Neural cell (in vitro differentiated cells): ENCODE data around the gene AGPAT4. TPM values are rescaled to one million over a fixed set of nuclear protein-coding genes. Genes with fewer than 3 reads are reported as not detected.

Source experiments
- H2AFZ ChIP-seq: fragments of 200-600, 300-800 bp; sonication (generic), shearing (Covaris generic); 2 replicates; pipeline ENCODE4 v1.6.0; 2014; ENCODE audit warnings: low read depth, mild to moderate bottlenecking, antibody characterized with exemption, low read length, moderate library complexity
- H3F3A ChIP-seq: fragments of 200-600 bp; shearing (Covaris generic); 2 replicates; pipeline ENCODE4 v1.6.1; 2016; ENCODE audit warnings: mild to moderate bottlenecking, moderate library complexity, mixed read lengths, antibody characterized with exemption, low read length; ENCODE audit not compliant: insufficient read depth, poor library complexity, severe bottlenecking
- H3K27ac ChIP-seq: fragments of 200-600, 300-800 bp; sonication (generic), shearing (Covaris generic); 2 replicates; pipeline ENCODE4 v1.5.1; 2014; ENCODE audit warnings: mild to moderate bottlenecking, low read length, moderate library complexity
- H3K27me3 ChIP-seq: fragments of 300-800, 200-600 bp; sonication (generic), shearing (Covaris generic); 2 replicates; pipeline ENCODE4 v1.6.0; 2014; ENCODE audit warnings: mild to moderate bottlenecking, low read depth, low read length, moderate library complexity; ENCODE audit not compliant: insufficient read depth
- H3K36me3 ChIP-seq: fragments of 300-800, 200-600 bp; sonication (generic), shearing (Covaris generic); 2 replicates; pipeline ENCODE4 v1.5.1; 2014; ENCODE audit warnings: mild to moderate bottlenecking, antibody characterized with exemption, low read length, moderate library complexity; ENCODE audit not compliant: insufficient read depth
- H3K4me2 ChIP-seq: fragments of 300-800, 200-600 bp; sonication (generic), shearing (Covaris generic); 2 replicates; pipeline ENCODE4 v1.6.0; 2014; ENCODE audit warnings: mild to moderate bottlenecking, low read length
- H3K4me3 ChIP-seq: fragments of 300-800, 200-600 bp; sonication (generic), shearing (Covaris generic); 2 replicates; pipeline ENCODE4 v1.5.1; 2014; ENCODE audit warnings: mild to moderate bottlenecking, low read length, moderate library complexity
- H3K79me2 ChIP-seq: fragments of 200-600 bp; shearing (Covaris generic); replicated peaks from 2 replicates; pipeline ENCODE4 v1.6.0; 2014; ENCODE audit warnings: mild to moderate bottlenecking, low read length, moderate library complexity; ENCODE audit not compliant: insufficient read depth
- H3K9ac ChIP-seq: fragments of 300-800, 200-600 bp; sonication (generic), shearing (Covaris generic); 2 replicates; pipeline ENCODE4 v1.6.1; 2016; ENCODE audit warnings: mild to moderate bottlenecking, low read length, mixed read lengths
- H3K9me2 ChIP-seq: fragments of 200-600 bp; shearing (Covaris generic); 2 replicates; pipeline ENCODE4 v1.6.1; 2016; ENCODE audit warnings: mild to moderate bottlenecking, low read length, mixed read lengths; ENCODE audit not compliant: insufficient read depth
- H3K9me3 ChIP-seq: fragments of 200-600, 300-800 bp; sonication (generic), shearing (Covaris generic); 2 replicates; pipeline ENCODE4 v1.6.1; 2016; ENCODE audit warnings: mild to moderate bottlenecking, mixed run types, low read length, moderate library complexity, mixed read lengths
- H4K20me1 ChIP-seq: fragments of 200-600 bp; shearing (Covaris generic); 2 replicates; pipeline ENCODE4 v1.6.1; 2016; ENCODE audit warnings: mild to moderate bottlenecking, mixed run types; ENCODE audit not compliant: insufficient read depth
- EP300 ChIP-seq: fragments of 450-650 bp; conservative IDR thresholded peaks from 2 replicates; pipeline ENCODE4 v1.6.1; 2014; ENCODE audit warnings: antibody characterized with exemption, mild to moderate bottlenecking, moderate library complexity; ENCODE audit not compliant: poor library complexity, severe bottlenecking
- EZH2 ChIP-seq: fragments of 200-600, 300-800 bp; shearing (Covaris generic), sonication (generic); IDR thresholded peaks from 2 replicates; pipeline ENCODE4 v1.6.1; 2014; ENCODE audit warnings: antibody characterized with exemption, low read length, borderline replicate concordance, mild to moderate bottlenecking; ENCODE audit not compliant: insufficient read depth, poor library complexity, severe bottlenecking
- MXI1 ChIP-seq: fragments of 450-650 bp; conservative IDR thresholded peaks from 2 replicates; pipeline ENCODE4 v1.6.1; 2014; ENCODE audit warnings: antibody characterized with exemption, mild to moderate bottlenecking; ENCODE audit not compliant: poor library complexity, severe bottlenecking
- POLR2AphosphoS5 ChIP-seq: IDR thresholded peaks from 2 replicates; pipeline ENCODE4 v1.6.1; 2012
- RAD21 ChIP-seq: fragments of 450-650 bp; conservative IDR thresholded peaks from 2 replicates; pipeline ENCODE4 v1.6.1; 2014; ENCODE audit warnings: antibody characterized with exemption, mild to moderate bottlenecking, moderate library complexity
- REST ChIP-seq: IDR thresholded peaks from 2 replicates; pipeline ENCODE4 v1.6.1; 2012; ENCODE audit warnings: borderline replicate concordance
- SMC3 ChIP-seq: fragments of 450-650 bp; conservative IDR thresholded peaks from 2 replicates; pipeline ENCODE4 v1.6.1; 2014; ENCODE audit warnings: antibody characterized with exemption, mild to moderate bottlenecking, moderate library complexity; ENCODE audit not compliant: poor library complexity
- TAF1 ChIP-seq: IDR thresholded peaks from 2 replicates; pipeline ENCODE4 v1.6.1; 2012; ENCODE audit warnings: low read depth
- polyA plus RNA-seq: library from polyadenylated mRNA; depleted of rRNA; stranded (reverse); fragments of >200 nt; gene quantifications from 2 replicates; pipeline ENCODE4 v1.2.3, GENCODE V29; 2014
- TF ChIP-seq, protein P1 (sequence below): fragments of 450-650 bp; IDR thresholded peaks from 2 replicates; pipeline ENCODE4 v1.5.1; 2014; ENCODE audit warnings: antibody characterized with exemption, mild to moderate bottlenecking, moderate library complexity; ENCODE audit not compliant: poor library complexity, severe bottlenecking

AGPAT4 gene
- polyA plus RNA-seq, 1 donor from 2014 or later = 42.6 TPM

GRCh38 chr6:161271343-161272030 is 2.4 kb downstream of the AGPAT4 start:
- Histone ChIP-seq H4K20me1 (no peaks in the 10 kb centered on the region), H3K4me2 (peak overlapping the region; percentile 75), H3K4me3 (peak overlapping the region; percentile 81), H3K36me3 (no peaks in the 10 kb centered on the region), H3K9me2 (no peaks in the 10 kb centered on the region), H3K27ac (peak overlapping the region; percentile 84), H3K79me2 (peaks cover 85% of the 10 kb centered on the region), H2AFZ (no peak overlapping the region), H3K9ac (peak overlapping the region; percentile 90), H3K9me3 (no peaks in the 10 kb centered on the region), H3F3A (no peaks in the 10 kb centered on the region), H3K27me3 (no peaks in the 10 kb centered on the region)
- TF ChIP-seq MXI1 (peak; percentile 47), REST (no peak), EP300 (no peak)

- Histone ChIP-seq H4K20me1 (no peaks in the 10 kb centered on the region), H3K4me2 (no peak overlapping the region)
These were observed 3.7 kb downstream of the AGPAT4 start for GRCh38 chr6:161270116-161270515.

More at GRCh38 chr6:161270116-161270515, 3.7 kb downstream of the AGPAT4 start:
- Histone ChIP-seq H3K79me2 (peaks cover 93% of the 10 kb centered on the region), H3K36me3 (no peaks in the 10 kb centered on the region), H3K9ac (no peak overlapping the region), H3K9me2 (no peaks in the 10 kb centered on the region), H3F3A (no peaks in the 10 kb centered on the region), H3K4me3 (no peak overlapping the region), H3K27me3 (no peaks in the 10 kb centered on the region), H3K9me3 (no peaks in the 10 kb centered on the region), H2AFZ (no peak overlapping the region), H3K27ac (no peak overlapping the region)
- TF ChIP-seq EZH2 = no peak
- TF ChIP-seq RAD21 = no peak
- no peak for TF ChIP-seq TAF1
- no peak for TF ChIP-seq SMC3
- TF ChIP-seq POLR2AphosphoS5 = no peak
- TF ChIP-seq, protein P1, sequence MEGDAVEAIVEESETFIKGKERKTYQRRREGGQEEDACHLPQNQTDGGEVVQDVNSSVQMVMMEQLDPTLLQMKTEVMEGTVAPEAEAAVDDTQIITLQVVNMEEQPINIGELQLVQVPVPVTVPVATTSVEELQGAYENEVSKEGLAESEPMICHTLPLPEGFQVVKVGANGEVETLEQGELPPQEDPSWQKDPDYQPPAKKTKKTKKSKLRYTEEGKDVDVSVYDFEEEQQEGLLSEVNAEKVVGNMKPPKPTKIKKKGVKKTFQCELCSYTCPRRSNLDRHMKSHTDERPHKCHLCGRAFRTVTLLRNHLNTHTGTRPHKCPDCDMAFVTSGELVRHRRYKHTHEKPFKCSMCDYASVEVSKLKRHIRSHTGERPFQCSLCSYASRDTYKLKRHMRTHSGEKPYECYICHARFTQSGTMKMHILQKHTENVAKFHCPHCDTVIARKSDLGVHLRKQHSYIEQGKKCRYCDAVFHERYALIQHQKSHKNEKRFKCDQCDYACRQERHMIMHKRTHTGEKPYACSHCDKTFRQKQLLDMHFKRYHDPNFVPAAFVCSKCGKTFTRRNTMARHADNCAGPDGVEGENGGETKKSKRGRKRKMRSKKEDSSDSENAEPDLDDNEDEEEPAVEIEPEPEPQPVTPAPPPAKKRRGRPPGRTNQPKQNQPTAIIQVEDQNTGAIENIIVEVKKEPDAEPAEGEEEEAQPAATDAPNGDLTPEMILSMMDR = no peak
- TF ChIP-seq EP300 = no peak
- no peak for TF ChIP-seq MXI1
- no peak for TF ChIP-seq REST
